Measurements from ENCODE around the gene THSD4. TPM values are rescaled to one million over a fixed set of nuclear protein-coding genes. Genes with fewer than 3 reads are reported as not detected.

The THSD4 gene
- total and polyA plus RNA-seq, 9 of the 15 experiments (the other 6 are each of a cell fraction or from before 2014, with no cell fraction given) = 0.04 TPM; not detected in 5

GRCh38 chr15:71245588-71245987 lies 130.3 kb downstream of the THSD4 start (continued):
- TF ChIP-seq BRD9 (IDR thresholded peaks at IDR 0.05; ENCODE audit: low read depth, partially characterized antibody) (no peak), EGR1 (conservative IDR thresholded peaks at IDR 0.05) (no peak), TARDBP (IDR thresholded peaks at IDR 0.05) (no peak), FOXK2 (conservative IDR thresholded peaks at IDR 0.05 in 1 of 2, IDR thresholded peaks at IDR 0.05 in 1 of 2; ENCODE audit: low read depth in 2 of 2) (no peak), ZNF140 (CRISPR knock-in tag; IDR thresholded peaks at IDR 0.05) (no peak), RFX5 (IDR thresholded peaks at IDR 0.05; ENCODE audit: low read depth, low read length) (no peak)

GRCh38 chr15:71248386-71248785 lies 133.1 kb downstream of the THSD4 start:
- no peak for ATAC-seq
- TF ChIP-seq TCF15 (CRISPR knock-in tag; IDR thresholded peaks at IDR 0.05) (no peak), CBFA2T2 (conservative IDR thresholded peaks at IDR 0.05) (no peak), ATF1 (CRISPR knock-in tag; IDR thresholded peaks at IDR 0.05) (no peak), ATF1 (tag; IDR thresholded peaks at IDR 0.05) (no peak), ZNF212 (CRISPR knock-in tag; IDR thresholded peaks at IDR 0.05) (no peak), KLF6 (CRISPR knock-in tag; IDR thresholded peaks at IDR 0.05; ENCODE audit: borderline replicate concordance) (no peak), NR1H2 (CRISPR knock-in tag; IDR thresholded peaks at IDR 0.05) (no peak), HNRNPL (IDR thresholded peaks at IDR 0.05; ENCODE audit: low read depth, low read length) (no peak), STAT5A (IDR thresholded peaks at IDR 0.05; ENCODE audit: borderline replicate concordance, low read length) (no peak), XRCC4 (IDR thresholded peaks at IDR 0.05; ENCODE audit: extremely low read depth, insufficient read depth, insufficient read length) (no peak), SETDB1 (IDR thresholded peaks at IDR 0.05; ENCODE audit: low read length) (no peak), BMI1 (IDR thresholded peaks at IDR 0.05; ENCODE audit: low read length) (no peak), PPARD (CRISPR knock-in tag; IDR thresholded peaks at IDR 0.05) (no peak), TCFL5 (CRISPR knock-in tag; conservative IDR thresholded peaks at IDR 0.05) (no peak)

More at GRCh38 chr15:71248386-71248785, 133.1 kb downstream of the THSD4 start:
- in situ Hi-C loops (cut with MboI) = no loop called here
- no peaks in the 10 kb centered on the region for H3K9me1 ChIP-seq (ENCODE audit: control insufficient read depth, insufficient read depth, low read length)
- CTCF ChIA-PET (ENCODE audit: low intra/inter-chr PET ratio) = no interaction called here
- H3K9me3 ChIP-seq (replicated peaks; ENCODE audit: control insufficient read depth, insufficient read depth, low read depth, low read length) = no peaks in the 10 kb centered on the region
- no peak overlapping the region for H3K4me3 ChIP-seq
- H3K4me1 ChIP-seq (replicated peaks in 1 of 2; ENCODE audit: control insufficient read depth in 2 of 2, insufficient read depth in 2 of 2, low read length in 2 of 2) = no peaks in the 10 kb centered on the region
- no peak overlapping the region for H3K27ac ChIP-seq (ENCODE audit: extremely low read depth, low read depth, low read length)
- H2AFZ ChIP-seq (ENCODE audit: low read depth, low read length) = no peak overlapping the region
- no peak for DNase-seq (ENCODE audit: extremely low read depth in 1 of 4, low spot score in 3 of 4)
- no peak for FAIRE-seq
- no peaks in the 10 kb centered on the region for H4K20me1 ChIP-seq (replicated peaks; ENCODE audit: control insufficient read depth, insufficient read depth, low read length)
- no peak overlapping the region for H3K9ac ChIP-seq (ENCODE audit: insufficient read depth in 1 of 2, low read depth in 2 of 2, low read length in 2 of 2)
- H3K36me3 ChIP-seq (ENCODE audit: control insufficient read depth, insufficient read depth, low read length) = no peaks in the 10 kb centered on the region
- H3K79me2 ChIP-seq (ENCODE audit: control insufficient read depth, insufficient read depth, low read length) = no peaks in the 10 kb centered on the region
- no peak overlapping the region for H3K4me2 ChIP-seq (ENCODE audit: insufficient read depth, low read length)
- H3K27me3 ChIP-seq (ENCODE audit: control insufficient read depth in 2 of 2, insufficient read depth in 2 of 2, low read length in 2 of 2) = no peaks in the 10 kb centered on the region
- 3% methylated on average over 3 of the region's 3 CpGs for WGBS (ENCODE audit: insufficient coverage, low coverage, missing lambda C conversion rate)
- no TSS peak for BruUV-seq (replicated peaks)
- intact Hi-C loops (cut with micrococcal nuclease) = no loop called here
- POLR2A ChIA-PET = interaction anchor here (0.7 kb wide), 1 partner anchor 979 kb away, joined by 3 read pairs; no protein-coding TSS in a partner anchor
